Endothelial cell of umbilical vein (primary cell): ENCODE measurements around the gene CDH1.

Source experiments
- POLR2A ChIP-seq: IDR thresholded peaks from 2 replicates; pipeline ENCODE4 v1.6.1; 2012; ENCODE audit warnings: low read depth, mild to moderate bottlenecking, control low read depth, low read length
- TF ChIP-seq, protein P1 (sequence below): IDR thresholded peaks from 2 replicates; pipeline ENCODE4 v1.6.1; 2011; ENCODE audit not compliant: insufficient read depth, insufficient read length

DNA sequence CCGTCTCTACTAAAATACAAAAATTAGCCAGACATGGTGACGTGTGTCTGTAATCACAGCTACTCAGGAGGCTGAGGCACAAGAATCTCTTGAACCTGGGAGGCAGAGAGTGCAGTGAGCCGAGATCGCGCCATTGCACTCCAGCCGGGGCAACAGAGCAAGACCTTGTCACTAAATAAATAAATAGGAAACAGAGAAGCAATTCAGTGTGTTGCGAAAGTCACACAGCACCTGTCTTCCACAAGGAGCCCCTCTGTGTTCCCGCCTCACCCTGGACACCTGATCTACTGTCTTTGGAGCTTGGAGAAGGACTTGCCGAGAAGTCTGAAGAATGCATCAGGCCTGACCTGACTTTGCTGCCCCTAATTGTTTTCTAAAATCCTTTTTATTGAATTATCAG lies 3.5 kb upstream of the CDH1 start:
- TF ChIP-seq POLR2A: no peak
- TF ChIP-seq, protein P1, sequence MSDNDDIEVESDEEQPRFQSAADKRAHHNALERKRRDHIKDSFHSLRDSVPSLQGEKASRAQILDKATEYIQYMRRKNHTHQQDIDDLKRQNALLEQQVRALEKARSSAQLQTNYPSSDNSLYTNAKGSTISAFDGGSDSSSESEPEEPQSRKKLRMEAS: no peak
